HL-60/S4 treated with phorbol 12-myristate 13-acetate at 8.2 ng/mL for 4 days and 3 days (cell line): Measurements from ENCODE around the gene IGF2R.

Experiments used
- in situ Hi-C: fragments of 300-500 bp; cut with MboI; formaldehyde crosslinking; loops from 2 replicates; pipeline ENCODE4 v1.15.0; 2022; ENCODE audit warnings: low sequenced_read_pairs

The IGF2R gene

DNA sequence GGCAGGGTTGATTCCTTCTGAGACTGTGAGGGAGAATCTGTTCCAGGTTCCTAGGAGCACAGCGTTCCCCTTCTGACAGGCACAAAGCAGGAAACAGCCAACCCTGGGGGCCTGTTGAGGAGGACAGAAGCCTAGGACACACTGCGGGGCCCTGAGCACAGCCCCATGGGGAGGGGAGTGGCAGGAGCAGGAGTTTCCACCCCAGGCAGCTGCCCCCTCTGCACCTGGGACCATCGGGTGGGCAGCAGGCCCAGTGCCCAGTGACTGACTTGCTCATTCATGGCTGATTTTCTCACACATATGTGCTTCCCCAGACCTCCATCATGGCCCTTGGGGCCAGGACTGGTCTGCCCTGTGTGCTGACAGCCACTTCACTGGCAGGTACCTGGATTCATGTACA is 146.5 kb downstream of the IGF2R start:
- in situ Hi-C loops, result no loop called here

- in situ Hi-C loops, result no loop called here
Measured at GRCh38 chr6:160116411-160116810, 147.5 kb downstream of the IGF2R start.

- in situ Hi-C loops, result no loop called here
Measured at GRCh38 chr6:160117137-160117536, 148.3 kb downstream of the IGF2R start.

DNA sequence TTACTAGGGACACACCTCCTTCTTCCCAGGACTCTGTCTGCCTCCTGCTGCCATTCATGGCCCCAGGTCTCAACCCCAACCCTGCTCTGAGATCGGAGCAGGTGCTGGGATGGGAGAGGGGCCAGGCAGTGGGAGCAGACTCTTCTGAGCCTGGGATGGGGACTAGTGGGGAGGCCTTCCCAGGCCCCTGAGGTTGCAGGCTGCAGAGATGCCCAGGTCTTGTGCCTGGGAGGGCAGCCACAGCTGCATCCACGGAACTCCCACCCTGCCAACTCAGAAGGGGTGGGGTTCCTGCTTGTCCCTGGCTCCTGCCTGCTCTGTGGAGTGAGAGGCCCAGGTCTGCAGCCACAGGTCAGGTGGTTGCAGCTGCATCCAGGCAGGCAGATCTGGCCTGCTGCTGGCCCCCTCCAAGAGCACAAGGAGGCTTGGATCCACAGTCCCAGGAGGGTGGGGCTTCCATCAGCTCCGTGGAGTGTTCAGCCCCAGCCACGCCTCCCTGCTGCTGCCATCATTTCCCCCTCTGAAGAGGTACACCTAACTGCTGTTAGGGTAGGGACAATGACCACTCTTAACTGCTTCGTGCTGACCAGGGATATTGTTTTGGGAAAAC is 149.8 kb downstream of the IGF2R start:
- in situ Hi-C loops, result no loop called here

- in situ Hi-C loops, result no loop called here
Measured at GRCh38 chr6:160120087-160120486, 151.2 kb downstream of the IGF2R start.

- in situ Hi-C loops, result no loop called here
Measured at GRCh38 chr6:160121558-160121957, 152.7 kb downstream of the IGF2R start, which contains the start of gene SLC22A1. Gene SLC22A1, plus strand, starts transcription at chr6:160121815. Its CDS starts 121 bp downstream, at chr6:160121936.

DNA sequence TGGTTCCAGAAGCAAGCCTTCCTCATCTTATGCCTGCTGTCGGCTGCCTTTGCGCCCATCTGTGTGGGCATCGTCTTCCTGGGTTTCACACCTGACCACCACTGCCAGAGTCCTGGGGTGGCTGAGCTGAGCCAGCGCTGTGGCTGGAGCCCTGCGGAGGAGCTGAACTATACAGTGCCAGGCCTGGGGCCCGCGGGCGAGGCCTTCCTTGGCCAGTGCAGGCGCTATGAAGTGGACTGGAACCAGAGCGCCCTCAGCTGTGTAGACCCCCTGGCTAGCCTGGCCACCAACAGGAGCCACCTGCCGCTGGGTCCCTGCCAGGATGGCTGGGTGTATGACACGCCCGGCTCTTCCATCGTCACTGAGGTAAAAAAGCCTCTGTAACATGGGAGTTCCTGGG is 153.1 kb downstream of the IGF2R start:
- in situ Hi-C loops, result no loop called here

- in situ Hi-C loops, result no loop called here
Measured at GRCh38 chr6:160122744-160123143, 153.9 kb downstream of the IGF2R start.

DNA sequence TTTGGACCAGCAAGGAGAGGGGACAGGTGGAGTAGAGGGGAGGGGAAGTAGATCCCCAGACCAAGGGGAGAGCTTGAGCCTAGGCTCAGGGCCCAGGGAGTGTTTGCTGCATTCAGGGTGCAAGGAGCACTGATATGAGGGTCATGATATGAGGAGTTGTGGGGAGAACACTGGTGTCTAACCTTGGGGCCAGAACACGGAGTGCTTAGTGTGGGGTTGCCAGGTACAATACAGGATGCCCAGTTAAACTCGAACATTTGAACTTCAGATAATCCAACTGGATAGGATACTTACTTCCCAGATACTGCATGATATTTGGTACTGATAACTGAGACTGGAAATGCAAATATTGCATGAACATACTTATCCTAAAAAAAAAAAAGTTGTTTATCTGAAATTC is 155.1 kb downstream of the IGF2R start:
- in situ Hi-C loops, result no loop called here

- in situ Hi-C loops, result loop anchor here (25.0 kb wide), 1 partner anchor 413 kb away; no protein-coding TSS in a partner anchor
Measured at GRCh38 chr6:160124605-160125004, 155.7 kb downstream of the IGF2R start.

- in situ Hi-C loops, result loop anchor here (25.0 kb wide), 1 partner anchor 412 kb away; no protein-coding TSS in a partner anchor
Measured at GRCh38 chr6:160125105-160125504, 156.2 kb downstream of the IGF2R start.

- in situ Hi-C loops, result loop anchor here (25.0 kb wide), 1 partner anchor 410 kb away; no protein-coding TSS in a partner anchor
Measured at GRCh38 chr6:160127270-160128124, 158.6 kb downstream of the IGF2R start.

- in situ Hi-C loops, result loop anchor here (25.0 kb wide), 1 partner anchor 409 kb away; no protein-coding TSS in a partner anchor
Measured at GRCh38 chr6:160128125-160128683, 159.3 kb downstream of the IGF2R start.

GRCh38 chr6:160128879-160129516 is 160.1 kb downstream of the IGF2R start:
- in situ Hi-C loops, result loop anchor here (25.0 kb wide), 1 partner anchor 408 kb away; no protein-coding TSS in a partner anchor

DNA sequence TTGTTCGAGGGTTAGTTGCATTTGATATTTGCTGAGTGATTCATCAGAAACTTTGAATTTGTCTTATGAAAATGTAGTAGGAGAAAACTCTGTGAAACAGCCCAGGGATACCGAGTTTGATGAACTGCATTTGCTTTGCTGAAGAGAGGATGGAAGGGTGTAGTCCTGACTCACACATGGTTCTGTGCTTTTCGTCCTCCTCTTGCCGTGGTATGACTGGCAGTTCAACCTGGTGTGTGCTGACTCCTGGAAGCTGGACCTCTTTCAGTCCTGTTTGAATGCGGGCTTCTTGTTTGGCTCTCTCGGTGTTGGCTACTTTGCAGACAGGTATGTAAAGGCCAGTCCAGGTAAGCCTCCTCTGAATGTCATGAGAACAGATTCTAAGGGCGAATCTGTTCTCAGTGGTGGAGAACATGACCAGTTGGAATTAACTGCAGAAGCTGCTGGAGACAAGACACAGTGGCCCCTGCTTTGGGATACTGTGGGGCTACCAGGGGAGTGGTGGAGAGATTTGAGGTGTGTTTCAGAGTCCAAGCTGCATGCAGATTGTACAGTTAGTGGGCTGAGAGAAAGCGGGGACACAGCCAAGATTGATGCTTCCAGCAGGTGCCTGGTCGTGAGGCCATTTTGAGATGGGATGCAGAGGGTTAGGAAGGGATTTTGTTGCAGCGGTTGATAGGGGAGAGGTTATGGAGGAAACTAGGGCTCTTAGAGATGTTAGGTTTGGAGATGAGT is 161.2 kb downstream of the IGF2R start:
- in situ Hi-C loops, result loop anchor here (25.0 kb wide), 1 partner anchor 407 kb away; no protein-coding TSS in a partner anchor

GRCh38 chr6:160130729-160131484 is 162.0 kb downstream of the IGF2R start:
- in situ Hi-C loops, result loop anchor here (25.0 kb wide), 1 partner anchor 406 kb away; no protein-coding TSS in a partner anchor

- in situ Hi-C loops, result loop anchor here (25.0 kb wide), 1 partner anchor 406 kb away; no protein-coding TSS in a partner anchor
Measured at GRCh38 chr6:160131636-160132296, 162.9 kb downstream of the IGF2R start.

DNA sequence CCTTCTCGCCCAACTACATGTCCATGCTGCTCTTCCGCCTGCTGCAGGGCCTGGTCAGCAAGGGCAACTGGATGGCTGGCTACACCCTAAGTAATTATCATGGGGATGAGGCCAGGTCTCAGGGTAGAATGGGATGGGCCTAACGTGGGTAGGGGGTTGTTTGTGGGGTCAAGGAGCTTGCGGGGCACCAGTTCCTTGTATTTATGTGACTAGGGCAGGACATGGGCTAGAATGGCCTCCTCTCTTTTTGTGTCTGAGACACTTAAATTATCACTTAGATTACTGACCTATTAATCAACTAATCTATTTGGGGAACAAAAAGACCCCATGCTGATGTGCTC is 163.4 kb downstream of the IGF2R start:
- in situ Hi-C loops, result loop anchor here (25.0 kb wide), 1 partner anchor 405 kb away; no protein-coding TSS in a partner anchor
